HAP-1 (cell line): ENCODE results near the gene MRPL42.
"Not testable (repeated sequence)": the region's sequence is repeated elsewhere in the genome, so short reads cannot be mapped to it uniquely, and the experiment has no call there.

Source experiments
- DNase-seq, 2 experiments: peaks; one replicate each; pipeline ENCODE4 v3.0.0-alpha.2; 2016 to 2020; ENCODE audit warnings: low spot score in 2 of 2
- H3K27me3 ChIP-seq: fragments of 250-450 bp; sonication (Bioruptor Pico); 2 replicates; pipeline ENCODE4 v1.5.1; 2020; ENCODE audit warnings: low read depth, mild to moderate bottlenecking, moderate library complexity
- H3K36me3 ChIP-seq: fragments of 250-450 bp; sonication (Bioruptor Pico); replicated peaks from 2 replicates; pipeline ENCODE4 v1.5.1; 2020; ENCODE audit warnings: mild to moderate bottlenecking
- H3K4me1 ChIP-seq: fragments of 250-450 bp; sonication (Bioruptor Pico); 2 replicates; pipeline ENCODE4 v1.5.1; 2020; ENCODE audit warnings: mild to moderate bottlenecking
- H3K4me3 ChIP-seq: fragments of 250-450 bp; sonication (Bioruptor Pico); 2 replicates; pipeline ENCODE4 v1.5.1; 2020; ENCODE audit warnings: mild to moderate bottlenecking, moderate library complexity
- H3K9me3 ChIP-seq: fragments of 250-450 bp; sonication (Bioruptor Pico); 2 replicates; pipeline ENCODE4 v1.5.1; 2020; ENCODE audit warnings: mild to moderate bottlenecking, moderate library complexity
- in situ Hi-C: fragments of 300-500 bp; cut with MboI; formaldehyde crosslinking; loops from 3 replicates; pipeline ENCODE4 v1.14.3; 2020; ENCODE audit warnings: low sequenced_read_pairs, inconsistent platforms, mixed read lengths

MRPL42 gene

DNA sequence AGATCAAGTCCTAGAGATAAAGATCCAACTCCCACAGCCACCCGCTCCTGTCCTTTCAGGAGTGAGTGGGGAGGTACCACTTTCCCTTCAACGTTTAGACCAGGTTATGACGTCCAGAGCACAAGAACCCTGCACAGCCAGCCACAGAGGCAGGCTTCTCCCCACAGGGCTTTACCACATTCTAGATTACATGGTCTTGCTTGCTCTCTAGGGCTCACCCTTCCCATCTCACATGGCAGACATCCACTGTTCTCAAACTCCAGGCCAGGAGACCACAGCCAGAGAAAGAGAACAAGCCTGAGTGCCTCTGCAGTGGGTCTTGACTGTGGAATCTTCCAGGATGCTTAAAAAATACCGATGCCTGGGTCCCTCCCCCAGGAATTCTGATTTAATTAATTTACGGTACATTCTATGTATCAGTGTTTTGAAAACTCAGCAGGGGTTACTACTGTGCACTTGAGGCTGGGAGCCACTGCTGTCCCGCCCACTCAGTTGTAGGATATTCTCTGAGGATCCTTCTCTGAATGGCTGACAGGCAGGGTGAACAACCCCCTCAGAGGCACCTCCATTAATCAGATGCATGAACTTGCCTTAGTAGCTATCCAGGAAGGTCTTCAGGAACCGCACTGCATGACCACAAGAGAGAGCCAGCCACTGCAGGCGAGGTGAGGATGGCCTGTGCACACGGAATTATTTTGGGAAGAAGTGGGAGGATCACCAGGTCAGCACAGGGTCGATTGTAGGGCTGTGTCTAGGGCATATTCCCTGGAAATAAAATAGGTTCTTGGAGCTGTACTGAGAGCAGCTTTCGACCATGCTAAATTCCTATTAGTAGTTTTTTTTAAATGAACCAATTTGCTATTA, 83.7 kb downstream of the MRPL42 start:
- in situ Hi-C loops: no loop called here
- Histone ChIP-seq H3K36me3 (no peaks in the 10 kb centered on the region), H3K4me1 (peaks cover 4% of the 10 kb centered on the region), H3K27me3 (no peaks in the 10 kb centered on the region), H3K4me3 (no peak overlapping the region), H3K9me3 (no peaks in the 10 kb centered on the region)
- DNase-seq: no peak

DNA sequence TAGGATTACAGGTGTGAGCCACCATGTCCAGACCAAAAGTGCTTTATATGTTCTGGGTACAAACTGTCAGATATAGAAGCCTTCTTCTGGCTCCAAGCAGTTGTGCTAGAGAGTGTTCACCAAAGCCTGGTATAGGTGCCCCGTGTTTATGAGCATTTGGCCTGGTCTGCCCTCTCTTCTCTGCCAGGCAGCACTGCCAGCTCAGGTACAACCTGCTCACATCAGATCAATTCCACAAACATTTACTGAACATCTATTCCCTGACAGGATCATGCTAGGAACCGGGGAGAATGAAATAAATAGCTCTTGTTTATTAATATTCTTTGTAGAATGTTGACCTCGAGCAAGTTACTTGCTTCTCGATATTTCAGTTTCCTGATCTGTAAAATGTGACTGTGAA, 85.1 kb downstream of the MRPL42 start:
- no peaks in the 10 kb centered on the region for H3K27me3 ChIP-seq
- H3K9me3 ChIP-seq: no peaks in the 10 kb centered on the region
- peaks cover 4% of the 10 kb centered on the region for H3K4me1 ChIP-seq
- H3K4me3 ChIP-seq: no peak overlapping the region
- DNase-seq: no peak
- H3K36me3 ChIP-seq: peaks cover 3% of the 10 kb centered on the region; the same call in 1 of the 2 replicates
- in situ Hi-C loops: no loop called here

- H3K36me3 ChIP-seq: peaks cover 16% of the 10 kb centered on the region
- in situ Hi-C loops: not testable (repeated sequence)
Measured at GRCh38 chr12:93557879-93558278, 90.6 kb downstream of the MRPL42 start.

DNA sequence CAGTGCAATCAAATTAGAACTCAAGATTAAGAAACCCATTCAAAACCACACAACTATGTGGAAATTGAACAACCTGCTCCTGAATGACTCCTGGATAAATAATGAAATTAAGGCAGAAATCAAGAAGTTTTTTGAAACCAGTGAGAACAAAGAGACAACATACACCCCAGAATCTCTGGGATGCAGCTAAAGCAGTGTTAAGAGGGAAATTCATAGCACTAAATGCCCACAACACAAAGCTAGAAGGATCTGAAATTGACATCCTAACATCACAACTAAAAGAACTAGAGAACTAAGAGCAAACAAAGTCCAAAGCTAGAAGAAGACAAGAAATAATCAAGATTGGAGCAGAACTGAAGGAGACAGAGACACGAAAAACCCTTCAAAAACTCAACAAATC, 91.4 kb downstream of the MRPL42 start:
- H3K4me1 ChIP-seq, DNase-seq, H3K27me3 ChIP-seq, H3K9me3 ChIP-seq, H3K4me3 ChIP-seq, in situ Hi-C loops: not testable (repeated sequence)
- H3K36me3 ChIP-seq: peaks cover 16% of the 10 kb centered on the region

More at GRCh38 chr12:93557879-93558278, 90.6 kb downstream of the MRPL42 start:
- not testable (repeated sequence) for H3K4me1 ChIP-seq, H3K4me3 ChIP-seq, H3K27me3 ChIP-seq, DNase-seq, H3K9me3 ChIP-seq

DNA sequence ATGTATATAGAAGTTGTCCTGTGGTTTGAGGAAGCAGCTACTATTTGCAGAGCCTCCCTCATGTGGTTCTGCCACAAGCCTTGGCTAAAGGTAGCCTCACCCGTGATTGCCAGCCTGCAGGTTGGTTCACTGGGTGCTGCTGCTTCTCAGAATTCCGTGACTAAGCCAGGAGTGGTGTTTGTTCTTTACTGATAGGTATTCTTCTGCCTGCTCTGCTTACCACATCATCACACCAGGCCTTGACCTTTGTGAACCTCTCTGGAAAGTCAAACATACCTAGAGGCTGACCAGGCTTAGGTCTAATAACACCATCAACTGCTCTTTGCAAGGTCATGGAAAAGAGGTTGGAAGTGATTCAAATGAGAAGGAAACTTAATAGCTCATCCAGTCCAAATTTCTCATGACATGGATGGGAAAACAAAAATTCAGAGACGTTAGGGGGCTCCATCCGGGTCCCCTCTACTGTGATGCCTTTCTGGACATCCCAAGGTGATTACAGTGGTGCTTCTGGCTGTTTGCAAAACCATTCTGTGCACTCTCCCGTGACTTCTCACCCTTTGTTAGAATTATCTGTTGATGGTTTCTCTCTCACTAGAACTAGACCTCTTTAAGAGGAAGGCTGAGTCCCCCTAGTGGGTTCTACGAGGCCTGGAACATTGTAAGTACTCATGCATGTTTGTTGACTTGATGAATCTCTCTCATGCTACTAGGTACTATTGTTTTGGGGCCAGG, 96.7 kb downstream of the MRPL42 start:
- Histone ChIP-seq H3K9me3 (no peaks in the 10 kb centered on the region), H3K4me1 (no peaks in the 10 kb centered on the region), H3K4me3 (no peak overlapping the region), H3K27me3 (no peaks in the 10 kb centered on the region), H3K36me3 (peaks cover 14% of the 10 kb centered on the region)
- no peak for DNase-seq
- in situ Hi-C loops: no loop called here

GRCh38 chr12:93565760-93566159, 98.4 kb downstream of the MRPL42 start:
- Histone ChIP-seq H3K9me3 (no peaks in the 10 kb centered on the region), H3K27me3 (no peaks in the 10 kb centered on the region), H3K4me3 (no peak overlapping the region), H3K4me1 (no peaks in the 10 kb centered on the region), H3K36me3 (peaks cover 11% of the 10 kb centered on the region)
- in situ Hi-C loops: no loop called here
- no peak for DNase-seq
